ENCODE data around the gene CALCB. TPM values are rescaled to one million over a fixed set of nuclear protein-coding genes. Genes with fewer than 3 reads are reported as not detected.
A peak's percentile ranks its signal among the peaks of the same experiment; 100 is the strongest.

CALCB gene
- total and polyA plus RNA-seq, 2 experiments from 2014 or later = not detected

DNA sequence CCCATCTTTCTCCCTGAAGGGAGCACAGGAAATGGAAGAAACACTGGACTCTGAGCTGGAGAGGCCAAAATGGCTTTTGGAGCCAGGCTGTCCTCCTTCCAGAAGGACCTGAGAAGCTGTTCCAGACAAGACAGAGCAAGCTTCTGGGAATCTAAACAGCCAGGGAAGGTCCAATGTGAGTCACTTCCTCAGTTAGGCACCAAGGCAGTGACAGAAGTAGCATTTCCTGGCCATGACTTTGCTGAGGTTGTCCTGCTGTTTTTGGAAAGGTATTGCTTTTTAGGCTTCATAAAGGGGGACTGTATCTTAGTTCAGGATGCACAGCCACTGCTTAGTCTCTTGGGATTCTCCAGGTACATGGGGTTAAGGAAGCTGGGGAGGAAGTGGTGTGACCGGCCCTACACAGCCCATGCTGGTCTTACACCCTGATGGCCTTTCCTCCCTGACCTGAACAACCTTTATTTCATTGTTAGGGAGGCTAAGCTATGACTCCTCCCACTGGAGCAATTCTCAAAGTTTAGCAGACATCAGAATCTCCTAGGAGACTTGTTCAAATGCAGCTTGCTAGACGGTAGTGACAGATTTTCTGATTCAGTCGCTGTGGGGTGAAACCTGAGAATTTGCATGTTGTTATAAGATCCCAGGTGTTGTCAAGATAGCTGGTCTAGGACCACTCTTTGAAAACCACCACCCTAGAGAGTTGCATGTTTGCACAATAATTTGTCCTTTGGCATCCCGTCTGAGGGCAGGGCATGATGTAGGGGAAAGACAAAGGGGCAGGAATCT, 34.5 kb downstream of the CALCB start:
- Histone ChIP-seq H3K4me3 (no peak overlapping the region), H3K79me2 (ENCODE audit: insufficient read depth) (no peaks in the 10 kb centered on the region), H3K9me3 (ENCODE audit: low read depth) (no peaks in the 10 kb centered on the region), H3K27me3 (replicated peaks; ENCODE audit: insufficient read depth) (no peaks in the 10 kb centered on the region), H3K9ac (no peak overlapping the region), H3K36me3 (ENCODE audit: low read depth) (no peaks in the 10 kb centered on the region), H4K20me1 (ENCODE audit: insufficient read depth) (no peaks in the 10 kb centered on the region), H3K4me2 (ENCODE audit: unreplicated experiment) (peak overlapping the region; percentile 52), H3K9me2 (ENCODE audit: insufficient read depth) (no peaks in the 10 kb centered on the region), H3K27ac (peak overlapping the region; percentile 63), H3F3A (ENCODE audit: insufficient read depth) (peaks cover 25% of the 10 kb centered on the region), H3K4me1 (ENCODE audit: insufficient read depth) (peaks cover 46% of the 10 kb centered on the region), H2AFZ (peak overlapping the region; percentile 28; the same call in 1 of the 2 replicates)
- peak; percentile 65 for DNase-seq
- in situ Hi-C loops (cut with MboI) = no loop called here
- WGBS, 2 experiments (ENCODE audit: low coverage in 1 of 2, low lambda C conversion rate in 2 of 2, missing lambda C conversion rate in 2 of 2) = 40 to 57% methylated on average over 4 of the region's 4 CpGs
- no peak for TF ChIP-seq EZH2 (IDR thresholded peaks at IDR 0.05; ENCODE audit: insufficient read depth, poor library complexity, severe bottlenecking)
- no peak for TF ChIP-seq EZH2phosphoT487 (IDR thresholded peaks at IDR 0.05; ENCODE audit: insufficient read depth, low read depth)

DNA sequence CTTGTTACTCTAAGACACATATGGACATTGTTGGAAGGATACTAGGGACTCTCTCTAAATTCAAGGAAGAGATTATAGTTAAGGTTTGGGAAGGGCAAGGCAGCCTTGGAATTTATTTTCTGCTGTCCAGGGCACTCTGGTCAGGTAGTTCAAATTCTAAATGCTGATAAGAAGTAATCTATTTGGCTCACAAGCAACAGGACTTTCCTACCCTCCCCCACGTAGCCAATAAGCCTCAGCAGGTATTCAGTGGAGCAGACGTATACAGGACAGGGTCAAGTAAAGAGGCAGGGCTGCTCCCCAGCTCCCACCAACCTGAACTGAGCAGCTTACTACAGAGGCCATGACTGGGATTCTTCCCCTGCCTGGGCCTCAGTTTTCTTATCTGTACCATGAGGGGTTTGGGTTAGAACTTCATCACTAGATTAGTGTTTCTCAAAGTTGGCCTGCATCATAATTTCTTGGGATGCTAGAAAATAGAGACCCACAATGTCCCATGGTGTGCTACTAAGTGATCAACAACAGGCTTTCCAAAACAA, 35.3 kb downstream of the CALCB start:
- no peak for DNase-seq
- Histone ChIP-seq H3K4me2 (ENCODE audit: unreplicated experiment) (no peak overlapping the region), H3K4me1 (ENCODE audit: insufficient read depth) (peaks cover 46% of the 10 kb centered on the region), H3K79me2 (ENCODE audit: insufficient read depth) (no peaks in the 10 kb centered on the region), H3K27me3 (replicated peaks; ENCODE audit: insufficient read depth) (no peaks in the 10 kb centered on the region), H3F3A (ENCODE audit: insufficient read depth) (peaks cover 25% of the 10 kb centered on the region), H3K9ac (no peak overlapping the region), H3K9me3 (ENCODE audit: low read depth) (no peaks in the 10 kb centered on the region), H2AFZ (no peak overlapping the region), H3K36me3 (ENCODE audit: low read depth) (no peaks in the 10 kb centered on the region), H3K9me2 (ENCODE audit: insufficient read depth) (no peaks in the 10 kb centered on the region), H3K27ac (no peak overlapping the region), H4K20me1 (ENCODE audit: insufficient read depth) (no peaks in the 10 kb centered on the region), H3K4me3 (no peak overlapping the region)
- TF ChIP-seq EZH2phosphoT487 (IDR thresholded peaks at IDR 0.05; ENCODE audit: insufficient read depth, low read depth) (no peak), EZH2 (IDR thresholded peaks at IDR 0.05; ENCODE audit: insufficient read depth, poor library complexity, severe bottlenecking) (no peak)
- in situ Hi-C loops (cut with MboI) = no loop called here
- WGBS, 2 experiments (ENCODE audit: low coverage in 1 of 2, low lambda C conversion rate in 2 of 2, missing lambda C conversion rate in 2 of 2) = 81 to 93% methylated on average over 2 of the region's 2 CpGs

DNA sequence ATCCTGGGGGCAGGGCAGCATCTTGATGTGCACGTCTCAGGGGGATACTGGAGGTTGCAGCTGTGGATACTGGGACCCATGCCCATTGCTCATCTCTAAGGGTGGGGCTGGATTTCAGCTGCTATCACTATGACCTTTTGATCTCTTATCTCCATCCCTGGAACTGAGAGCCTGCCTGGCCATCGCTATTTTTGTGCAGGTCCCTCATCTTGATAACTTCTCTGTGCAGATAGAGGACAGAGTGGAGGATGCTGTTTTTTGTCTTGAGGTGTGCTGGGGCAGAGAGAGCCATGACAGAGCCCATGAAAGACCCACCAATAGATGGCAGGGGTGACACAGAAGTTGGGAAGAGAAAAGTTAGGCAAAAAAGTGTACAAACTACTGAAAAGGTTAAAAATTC, 36.2 kb downstream of the CALCB start:
- no peaks in the 10 kb centered on the region for H3K79me2 ChIP-seq (ENCODE audit: insufficient read depth)
- WGBS, 2 experiments (ENCODE audit: low coverage in 1 of 2, low lambda C conversion rate in 2 of 2, missing lambda C conversion rate in 2 of 2) = 88 to 94% methylated on average over 2 of the region's 2 CpGs
- H3K9me2 ChIP-seq (ENCODE audit: insufficient read depth) = no peaks in the 10 kb centered on the region
- H3F3A ChIP-seq (ENCODE audit: insufficient read depth) = peaks cover 25% of the 10 kb centered on the region
- H3K9ac ChIP-seq = no peak overlapping the region
- no peak for DNase-seq
- H3K27me3 ChIP-seq (replicated peaks; ENCODE audit: insufficient read depth) = no peaks in the 10 kb centered on the region
- no peak overlapping the region for H3K4me3 ChIP-seq
- H4K20me1 ChIP-seq (ENCODE audit: insufficient read depth) = no peaks in the 10 kb centered on the region
- H3K27ac ChIP-seq = no peak overlapping the region
- TF ChIP-seq EZH2 (IDR thresholded peaks at IDR 0.05; ENCODE audit: insufficient read depth, poor library complexity, severe bottlenecking) (no peak), EZH2phosphoT487 (IDR thresholded peaks at IDR 0.05; ENCODE audit: insufficient read depth, low read depth) (no peak)
- H3K4me1 ChIP-seq (ENCODE audit: insufficient read depth) = peaks cover 38% of the 10 kb centered on the region
- no peaks in the 10 kb centered on the region for H3K36me3 ChIP-seq (ENCODE audit: low read depth)
- in situ Hi-C loops (cut with MboI) = no loop called here
- H2AFZ ChIP-seq = no peak overlapping the region
- H3K9me3 ChIP-seq (ENCODE audit: low read depth) = no peaks in the 10 kb centered on the region
- H3K4me2 ChIP-seq (ENCODE audit: unreplicated experiment) = no peak overlapping the region

DNA sequence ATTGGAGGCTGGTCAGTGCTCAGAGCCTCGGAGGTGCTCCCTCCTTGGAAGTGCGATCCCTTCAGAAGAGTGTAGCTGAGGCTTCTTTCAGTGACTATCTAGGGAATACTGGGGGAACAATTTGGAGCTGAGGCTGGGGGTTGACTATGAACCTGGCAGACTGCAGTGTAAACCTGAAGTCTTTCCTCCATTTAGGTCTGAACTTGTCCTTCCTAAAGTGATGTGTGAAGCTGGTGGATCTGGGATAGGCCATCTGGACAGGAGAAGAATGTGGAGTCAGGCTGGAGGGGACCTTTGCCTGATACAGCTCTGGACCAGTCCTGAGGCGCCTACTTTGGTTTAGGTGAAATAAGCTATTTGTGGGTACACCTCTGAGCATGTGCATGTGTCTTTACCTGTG, 37.8 kb downstream of the CALCB start:
- Histone ChIP-seq H4K20me1 (ENCODE audit: insufficient read depth) (no peaks in the 10 kb centered on the region), H3K27ac (no peak overlapping the region), H3K4me2 (ENCODE audit: unreplicated experiment) (no peak overlapping the region), H2AFZ (no peak overlapping the region), H3K79me2 (ENCODE audit: insufficient read depth) (no peaks in the 10 kb centered on the region), H3F3A (ENCODE audit: insufficient read depth) (peaks cover 20% of the 10 kb centered on the region), H3K27me3 (replicated peaks; ENCODE audit: insufficient read depth) (no peaks in the 10 kb centered on the region), H3K36me3 (ENCODE audit: low read depth) (no peaks in the 10 kb centered on the region), H3K9me2 (ENCODE audit: insufficient read depth) (no peaks in the 10 kb centered on the region), H3K4me3 (no peak overlapping the region), H3K9ac (no peak overlapping the region), H3K9me3 (ENCODE audit: low read depth) (no peaks in the 10 kb centered on the region), H3K4me1 (ENCODE audit: insufficient read depth) (peaks cover 21% of the 10 kb centered on the region)
- in situ Hi-C loops (cut with MboI) = no loop called here
- DNase-seq = no peak
- WGBS, 2 experiments (ENCODE audit: low coverage in 1 of 2, low lambda C conversion rate in 2 of 2, missing lambda C conversion rate in 2 of 2) = 62 to 65% methylated on average over 3 of the region's 3 CpGs
- no peak for TF ChIP-seq EZH2phosphoT487 (IDR thresholded peaks at IDR 0.05; ENCODE audit: insufficient read depth, low read depth)
- TF ChIP-seq EZH2 (IDR thresholded peaks at IDR 0.05; ENCODE audit: insufficient read depth, poor library complexity, severe bottlenecking) = no peak
